GM18526 (cell line): ENCODE results near the gene CNNM3.

Experiments used
- POLR2A ChIP-seq: IDR thresholded peaks from 3 replicates; pipeline ENCODE4 v1.6.1; 2011; ENCODE audit not compliant: insufficient read length; ENCODE audit errors: extremely low read depth

Gene CNNM3

GRCh38 chr2:96792772-96793749, 23.0 kb upstream of the CNNM3 start:
- TF ChIP-seq POLR2A, result no peak

- no peak for TF ChIP-seq POLR2A
Measured at GRCh38 chr2:96795076-96795475, 21.0 kb upstream of the CNNM3 start.

- TF ChIP-seq POLR2A, result no peak
Measured at GRCh38 chr2:96797066-96797625, 18.9 kb upstream of the CNNM3 start.

GRCh38 chr2:96798733-96799622, 17.1 kb upstream of the CNNM3 start:
- TF ChIP-seq POLR2A, result no peak

- no peak for TF ChIP-seq POLR2A
Measured at GRCh38 chr2:96799623-96799935, 16.5 kb upstream of the CNNM3 start.

- no peak for TF ChIP-seq POLR2A
Measured at GRCh38 chr2:96800061-96801004, 15.7 kb upstream of the CNNM3 start.

GRCh38 chr2:96801005-96801785, 14.9 kb upstream of the CNNM3 start:
- no peak for TF ChIP-seq POLR2A

- TF ChIP-seq POLR2A, result no peak
Measured at GRCh38 chr2:96801786-96802595, 14.1 kb upstream of the CNNM3 start.

GRCh38 chr2:96802721-96803120, 13.3 kb upstream of the CNNM3 start:
- no peak for TF ChIP-seq POLR2A

GRCh38 chr2:96804986-96805385, 11.1 kb upstream of the CNNM3 start:
- no peak for TF ChIP-seq POLR2A

- no peak for TF ChIP-seq POLR2A
Measured at GRCh38 chr2:96806468-96807126, 9.5 kb upstream of the CNNM3 start.

- no peak for TF ChIP-seq POLR2A
Measured at GRCh38 chr2:96807127-96807471, 9.0 kb upstream of the CNNM3 start.
